Measurements from ENCODE around the gene LRRC28. TPM values are rescaled to one million over a fixed set of nuclear protein-coding genes. Genes with fewer than 3 reads are reported as not detected.
A peak's percentile ranks its signal among the peaks of the same experiment; 100 is the strongest.

Gene LRRC28
- total and polyA plus RNA-seq, 2 of the 4 experiments (the other 2 are of a cell fraction): 12.7 to 21.1 TPM

DNA sequence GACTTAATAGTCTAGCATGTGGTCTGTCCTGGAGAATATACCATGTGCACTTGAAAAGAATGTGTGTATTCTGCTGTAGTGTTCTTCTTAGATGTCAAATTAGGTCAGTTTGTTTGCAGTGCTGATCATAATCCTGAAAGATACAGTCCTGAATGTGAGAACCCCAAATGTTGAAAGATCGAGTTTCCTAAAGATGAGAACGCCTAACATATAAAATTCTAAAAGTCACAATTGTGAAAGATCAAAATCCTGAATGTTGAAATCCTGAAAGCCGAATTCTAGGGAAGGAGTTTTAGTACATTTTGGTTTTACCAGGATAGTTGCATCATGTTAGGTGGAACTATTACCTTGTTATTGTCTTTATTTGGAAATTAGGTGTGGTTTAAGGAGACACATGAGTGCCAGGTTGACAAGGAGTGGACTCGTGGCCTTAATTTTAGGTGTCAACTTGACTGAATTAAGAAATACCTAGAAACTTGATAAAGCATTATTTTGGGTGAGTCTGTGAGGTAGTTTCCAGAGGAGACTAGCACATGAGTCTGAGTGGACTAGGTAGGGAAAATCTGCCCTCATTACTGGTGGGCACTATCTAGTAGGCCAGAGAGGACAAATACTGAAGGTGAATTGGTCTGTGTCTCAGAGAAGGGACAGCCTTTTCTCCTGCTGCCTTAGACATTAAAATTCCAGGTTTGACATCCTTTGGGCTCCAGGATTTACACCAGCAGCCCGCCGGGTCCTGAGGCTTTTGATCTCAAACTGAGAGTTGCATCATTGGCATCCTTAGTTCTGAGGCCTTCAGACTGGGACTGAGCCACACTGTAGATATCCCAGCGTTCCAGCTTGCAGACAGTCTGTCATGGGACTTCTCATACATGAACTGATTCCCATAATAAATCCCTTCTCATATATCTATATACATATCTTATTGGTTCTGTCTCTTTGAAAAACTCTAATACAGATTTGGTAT lies 77.1 kb downstream of the LRRC28 start:
- Histone ChIP-seq H3K9ac (ENCODE audit: low read depth, low read length) (no peak overlapping the region), H4K8ac (ENCODE audit: low read depth in 2 of 2, low read length in 2 of 2) (0 out of 4 replicates have a peak overlapping the region, but pooled peaks of 1 of the 2 experiments have one; percentile 10), H4K20me1 (ENCODE audit: insufficient read depth, low read length) (no peaks in the 10 kb centered on the region), H2BK120ac (ENCODE audit: low read depth, low read length) (no peak overlapping the region), H3K9me3 (ENCODE audit: control insufficient read depth, insufficient read depth, low read length) (no peaks in the 10 kb centered on the region; the same call in 1 of the 2 replicates), H3K27ac (ENCODE audit: insufficient read depth, low read length) (no peak overlapping the region), H3K4me3 (ENCODE audit: insufficient read depth, low read depth, low read length) (no peak overlapping the region), H3K4ac (ENCODE audit: low read depth, low read length) (no peak overlapping the region), H3K9me1 (ENCODE audit: insufficient read depth, low read length) (no peaks in the 10 kb centered on the region), H3K79me1 (ENCODE audit: low read depth in 1 of 2, low read length in 2 of 2) (0 out of 4 replicates have a peak, but pooled peaks cover 0 to 4% of the 10 kb centered on the region in 2 experiments), H3K56ac (ENCODE audit: extremely low read depth, insufficient read depth, low read length) (no peak overlapping the region), H3K23ac (ENCODE audit: low read depth, low read length) (no peak overlapping the region; the same call in 1 of the 2 replicates), H2AFZ (replicated peaks; ENCODE audit: low read length, poor library complexity) (no peak overlapping the region), H3K18ac (ENCODE audit: low read depth, low read length) (no peak overlapping the region), H2BK15ac (ENCODE audit: low read depth, low read length) (no peak overlapping the region; the same call in 2 of the 3 replicates), H3K4me2 (ENCODE audit: low read depth, low read length) (no peak overlapping the region), H4K5ac (ENCODE audit: low read depth, low read length) (no peak overlapping the region), H4K91ac (ENCODE audit: insufficient read depth, low read depth, low read length) (no peak overlapping the region), H3K4me1 (ENCODE audit: control insufficient read depth, insufficient read depth, low read length) (peaks cover 3% of the 10 kb centered on the region; the same call in 1 of the 2 replicates), H3K14ac (replicated peaks; ENCODE audit: low read depth, low read length) (no peak overlapping the region), H2BK20ac (ENCODE audit: low read depth, low read length) (no peak overlapping the region), H3K27me3 (ENCODE audit: control insufficient read depth, insufficient read depth, low read length) (no peaks in the 10 kb centered on the region), H3K36me3 (ENCODE audit: control insufficient read depth, insufficient read depth, low read length) (no peaks in the 10 kb centered on the region), H2AK9ac (replicated peaks; ENCODE audit: low read depth, low read length, poor library complexity) (no peak overlapping the region), H2AK5ac (ENCODE audit: low read depth, low read length) (0 out of 2 replicates have a peak overlapping the region, but pooled peaks have one; percentile 20), H2BK5ac (ENCODE audit: low read depth, low read length, poor library complexity, severe bottlenecking) (no peak overlapping the region)
- no TSS peak for BruUV-seq (replicated peaks)
- TF ChIP-seq MAZ (IDR thresholded peaks at IDR 0.05; ENCODE audit: borderline replicate concordance, low read depth, low read length) (no peak), MXI1 (IDR thresholded peaks at IDR 0.05; ENCODE audit: borderline replicate concordance, low read depth, low read length) (no peak), SMC3 (IDR thresholded peaks at IDR 0.05; ENCODE audit: low read depth, low read length) (no peak), CEBPB (IDR thresholded peaks at IDR 0.05; ENCODE audit: low read depth, low read length) (no peak), POLR2A (IDR thresholded peaks at IDR 0.05; ENCODE audit: low read depth, low read length) (no peak), NFE2L2 (IDR thresholded peaks at IDR 0.05; ENCODE audit: low read depth, low read length) (no peak)
- TF ChIP-seq, protein P1, sequence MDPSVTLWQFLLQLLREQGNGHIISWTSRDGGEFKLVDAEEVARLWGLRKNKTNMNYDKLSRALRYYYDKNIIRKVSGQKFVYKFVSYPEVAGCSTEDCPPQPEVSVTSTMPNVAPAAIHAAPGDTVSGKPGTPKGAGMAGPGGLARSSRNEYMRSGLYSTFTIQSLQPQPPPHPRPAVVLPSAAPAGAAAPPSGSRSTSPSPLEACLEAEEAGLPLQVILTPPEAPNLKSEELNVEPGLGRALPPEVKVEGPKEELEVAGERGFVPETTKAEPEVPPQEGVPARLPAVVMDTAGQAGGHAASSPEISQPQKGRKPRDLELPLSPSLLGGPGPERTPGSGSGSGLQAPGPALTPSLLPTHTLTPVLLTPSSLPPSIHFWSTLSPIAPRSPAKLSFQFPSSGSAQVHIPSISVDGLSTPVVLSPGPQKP (IDR thresholded peaks at IDR 0.05; ENCODE audit: borderline replicate concordance, low read depth, low read length): no peak
- TF ChIP-seq, protein P2, sequence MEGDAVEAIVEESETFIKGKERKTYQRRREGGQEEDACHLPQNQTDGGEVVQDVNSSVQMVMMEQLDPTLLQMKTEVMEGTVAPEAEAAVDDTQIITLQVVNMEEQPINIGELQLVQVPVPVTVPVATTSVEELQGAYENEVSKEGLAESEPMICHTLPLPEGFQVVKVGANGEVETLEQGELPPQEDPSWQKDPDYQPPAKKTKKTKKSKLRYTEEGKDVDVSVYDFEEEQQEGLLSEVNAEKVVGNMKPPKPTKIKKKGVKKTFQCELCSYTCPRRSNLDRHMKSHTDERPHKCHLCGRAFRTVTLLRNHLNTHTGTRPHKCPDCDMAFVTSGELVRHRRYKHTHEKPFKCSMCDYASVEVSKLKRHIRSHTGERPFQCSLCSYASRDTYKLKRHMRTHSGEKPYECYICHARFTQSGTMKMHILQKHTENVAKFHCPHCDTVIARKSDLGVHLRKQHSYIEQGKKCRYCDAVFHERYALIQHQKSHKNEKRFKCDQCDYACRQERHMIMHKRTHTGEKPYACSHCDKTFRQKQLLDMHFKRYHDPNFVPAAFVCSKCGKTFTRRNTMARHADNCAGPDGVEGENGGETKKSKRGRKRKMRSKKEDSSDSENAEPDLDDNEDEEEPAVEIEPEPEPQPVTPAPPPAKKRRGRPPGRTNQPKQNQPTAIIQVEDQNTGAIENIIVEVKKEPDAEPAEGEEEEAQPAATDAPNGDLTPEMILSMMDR (conservative IDR thresholded peaks at IDR 0.05; ENCODE audit: low read depth, low read length): no peak
- ATAC-seq (ENCODE audit: low read depth): no peak
- dilution Hi-C loops (cut with HindIII; ENCODE audit: low sequenced_read_pairs, unreplicated experiment): no loop called here
- 80% methylated on average over 2 of the region's 7 CpGs; no CpG with 5 or more reads in 1 of the 2 experiments for WGBS, 2 experiments (ENCODE audit: extremely low coverage in 2 of 2, insufficient read length in 1 of 2)
- ChIA-PET CTCF (interaction anchor here (0.7 kb wide), 1 partner anchor 26 kb away, joined by 3 read pairs; no protein-coding TSS in a partner anchor), POLR2A (ENCODE audit: unreplicated experiment) (no interaction called here)
- no peak for DNase-seq
- intact Hi-C loops (cut with micrococcal nuclease): no loop called here
- in situ Hi-C loops (cut with MboI; ENCODE audit: low sequenced_read_pairs): no loop called here
